ENCODE data around the gene RSPH9.

Gene RSPH9

GRCh38 chr6:43714311-43715055 is 69.6 kb downstream of the RSPH9 start:
- TF ChIP-seq EZH2 (IDR thresholded peaks at IDR 0.05) (no peak), FOXP2 (optimal IDR thresholded peaks at IDR 0.05; ENCODE audit: control extremely low read depth, extremely low read length, insufficient read depth) (no peak), POLR2AphosphoS5 (IDR thresholded peaks at IDR 0.05; ENCODE audit: borderline replicate concordance, low read depth, low read length) (peak; percentile 61; the same call in 1 of the 2 replicates)
- Histone ChIP-seq H3K9me3 (ENCODE audit: low read depth, low read length) (no peaks in the 10 kb centered on the region), H3K9ac (ENCODE audit: insufficient read length) (peak overlapping the region; percentile 61), H3K4me3 (peak overlapping the region; percentile 67), H3K27ac (peak overlapping the region; percentile 95), H3K36me3 (ENCODE audit: insufficient read depth, low read length) (no peaks in the 10 kb centered on the region)
- DNase-seq (ENCODE audit: low read depth, low spot score) = peak; percentile 58

DNA sequence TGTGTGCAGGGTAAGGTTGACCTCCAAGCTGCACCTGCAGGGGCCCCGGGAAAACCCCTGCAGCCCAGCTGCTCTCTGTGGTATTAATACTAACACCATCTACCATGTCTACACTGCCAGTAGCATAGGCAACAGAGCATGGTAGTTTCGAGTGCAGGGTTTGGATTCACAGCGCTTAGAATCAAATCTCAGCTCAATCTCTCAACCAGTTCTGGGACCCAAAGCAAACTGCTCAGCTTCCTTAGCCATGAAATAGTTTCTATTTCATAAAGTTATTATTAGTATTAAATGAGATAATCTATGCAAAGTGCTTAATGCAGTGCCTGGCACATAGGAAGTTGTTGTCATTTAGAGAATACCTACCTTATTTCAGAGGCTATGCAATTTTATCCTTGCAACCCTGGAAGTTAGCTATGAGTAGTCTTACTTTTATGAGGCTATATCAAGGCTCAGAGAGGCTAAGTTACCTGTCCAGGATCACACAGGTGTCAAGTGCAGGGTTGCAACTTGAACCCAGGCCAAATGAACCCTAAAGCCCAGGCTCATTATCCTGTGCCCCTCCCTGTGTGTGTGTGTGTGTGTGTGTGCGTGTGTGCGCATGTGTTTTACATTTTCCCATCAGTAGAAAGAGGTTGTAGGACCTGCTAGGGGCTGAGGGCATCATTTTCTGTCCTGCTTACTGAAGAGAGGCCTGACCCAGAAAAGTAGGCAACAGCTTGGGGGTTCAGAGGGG is 70.4 kb downstream of the RSPH9 start:
- Histone ChIP-seq H3K9ac (ENCODE audit: insufficient read length) (no peak overlapping the region), H3K27ac (peak overlapping the region; percentile 95), H3K36me3 (ENCODE audit: insufficient read depth, low read length) (no peaks in the 10 kb centered on the region), H3K9me3 (ENCODE audit: low read depth, low read length) (no peaks in the 10 kb centered on the region), H3K4me3 (peak overlapping the region; percentile 67)
- no peak for DNase-seq (ENCODE audit: low read depth, low spot score)
- TF ChIP-seq FOXP2 (optimal IDR thresholded peaks at IDR 0.05; ENCODE audit: control extremely low read depth, extremely low read length, insufficient read depth) = no peak
- no peak for TF ChIP-seq EZH2 (IDR thresholded peaks at IDR 0.05)
- TF ChIP-seq POLR2AphosphoS5 (IDR thresholded peaks at IDR 0.05; ENCODE audit: borderline replicate concordance, low read depth, low read length) = no peak

DNA sequence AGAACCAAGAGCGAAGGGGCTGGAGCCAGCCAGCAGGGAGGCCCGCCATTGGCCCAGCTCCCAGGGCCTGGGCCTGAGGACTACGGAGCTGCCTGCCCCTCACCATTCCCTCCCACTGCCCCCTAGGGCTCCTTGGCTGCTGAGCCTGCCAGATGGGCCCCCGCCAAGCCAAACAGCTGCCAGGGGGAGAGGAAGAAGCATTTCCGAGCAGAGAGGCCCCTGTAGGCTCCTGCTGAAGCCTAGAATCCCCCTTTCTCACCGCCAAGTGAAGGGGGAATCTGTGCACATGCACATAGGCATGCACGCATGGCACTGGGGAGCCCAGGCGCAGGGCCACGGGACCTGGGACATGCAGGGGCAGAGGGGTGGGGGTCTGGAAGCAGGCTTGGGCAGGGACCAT is 71.3 kb downstream of the RSPH9 start:
- Histone ChIP-seq H3K4me3 (peak overlapping the region; percentile 31; the same call in 1 of the 2 replicates), H3K27ac (peak overlapping the region; percentile 95), H3K9me3 (ENCODE audit: low read depth, low read length) (no peaks in the 10 kb centered on the region), H3K9ac (ENCODE audit: insufficient read length) (no peak overlapping the region), H3K36me3 (ENCODE audit: insufficient read depth, low read length) (no peaks in the 10 kb centered on the region)
- TF ChIP-seq FOXP2 (optimal IDR thresholded peaks at IDR 0.05; ENCODE audit: control extremely low read depth, extremely low read length, insufficient read depth) (no peak), EZH2 (IDR thresholded peaks at IDR 0.05) (no peak), POLR2AphosphoS5 (IDR thresholded peaks at IDR 0.05; ENCODE audit: borderline replicate concordance, low read depth, low read length) (no peak)
- DNase-seq (ENCODE audit: low read depth, low spot score) = no peak

DNA sequence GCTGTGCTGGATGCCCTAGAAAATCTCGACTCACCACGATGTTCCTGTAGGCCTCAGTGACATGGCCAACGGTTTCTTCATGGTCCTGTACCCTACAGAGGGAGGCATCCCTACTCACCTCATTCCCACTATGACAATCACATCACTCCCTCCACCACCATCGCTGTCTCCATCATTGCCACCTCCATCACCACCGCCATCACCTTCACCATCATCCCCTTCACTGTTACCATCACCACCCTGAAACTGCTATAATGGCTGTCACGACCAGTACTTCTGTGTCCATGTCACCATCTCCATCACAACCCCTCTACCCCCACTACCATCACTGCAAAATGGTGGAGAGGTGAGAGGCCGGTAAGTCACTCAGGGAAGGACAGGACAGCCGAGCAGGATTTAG is 72.6 kb downstream of the RSPH9 start:
- DNase-seq (ENCODE audit: low read depth, low spot score) = no peak
- no peaks in the 10 kb centered on the region for H3K36me3 ChIP-seq (ENCODE audit: insufficient read depth, low read length)
- TF ChIP-seq FOXP2 (optimal IDR thresholded peaks at IDR 0.05; ENCODE audit: control extremely low read depth, extremely low read length, insufficient read depth) = no peak
- no peak for TF ChIP-seq POLR2AphosphoS5 (IDR thresholded peaks at IDR 0.05; ENCODE audit: borderline replicate concordance, low read depth, low read length)
- no peak for TF ChIP-seq EZH2 (IDR thresholded peaks at IDR 0.05)
- no peak overlapping the region for H3K27ac ChIP-seq
- H3K9me3 ChIP-seq (ENCODE audit: low read depth, low read length) = no peaks in the 10 kb centered on the region
- H3K4me3 ChIP-seq = no peak overlapping the region
- no peak overlapping the region for H3K9ac ChIP-seq (ENCODE audit: insufficient read length)

DNA sequence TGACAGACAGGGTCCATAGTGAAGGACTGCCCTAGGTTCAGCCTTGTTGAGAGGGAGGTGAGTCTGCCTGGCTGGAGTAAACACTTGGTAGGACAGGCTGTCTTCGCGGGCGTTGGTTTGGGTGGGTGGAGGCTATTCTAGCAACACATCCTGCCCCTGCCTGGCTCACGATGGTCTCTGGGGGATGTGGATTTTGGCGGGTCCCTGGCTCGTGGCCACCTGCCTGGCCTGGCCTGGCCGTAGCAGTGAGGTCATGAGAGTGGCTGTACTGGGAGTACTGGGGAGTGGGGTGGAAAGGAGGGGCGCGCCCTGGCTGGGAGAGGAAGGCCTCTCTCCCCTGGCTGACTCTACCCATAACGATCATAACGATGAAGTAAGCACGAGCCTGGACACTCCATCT is 73.0 kb downstream of the RSPH9 start:
- H3K9ac ChIP-seq (ENCODE audit: insufficient read length) = no peak overlapping the region
- H3K27ac ChIP-seq = no peak overlapping the region
- no peaks in the 10 kb centered on the region for H3K36me3 ChIP-seq (ENCODE audit: insufficient read depth, low read length)
- no peak for TF ChIP-seq FOXP2 (optimal IDR thresholded peaks at IDR 0.05; ENCODE audit: control extremely low read depth, extremely low read length, insufficient read depth)
- no peak for TF ChIP-seq POLR2AphosphoS5 (IDR thresholded peaks at IDR 0.05; ENCODE audit: borderline replicate concordance, low read depth, low read length)
- TF ChIP-seq EZH2 (IDR thresholded peaks at IDR 0.05) = no peak
- H3K9me3 ChIP-seq (ENCODE audit: low read depth, low read length) = no peaks in the 10 kb centered on the region
- no peak for DNase-seq (ENCODE audit: low read depth, low spot score)
- no peak overlapping the region for H3K4me3 ChIP-seq

GRCh38 chr6:43718387-43719105 is 73.7 kb downstream of the RSPH9 start:
- TF ChIP-seq EZH2 (IDR thresholded peaks at IDR 0.05) (no peak), POLR2AphosphoS5 (IDR thresholded peaks at IDR 0.05; ENCODE audit: borderline replicate concordance, low read depth, low read length) (no peak), FOXP2 (optimal IDR thresholded peaks at IDR 0.05; ENCODE audit: control extremely low read depth, extremely low read length, insufficient read depth) (no peak)
- H3K9me3 ChIP-seq (ENCODE audit: low read depth, low read length) = no peaks in the 10 kb centered on the region
- H3K27ac ChIP-seq = no peak overlapping the region
- no peak overlapping the region for H3K9ac ChIP-seq (ENCODE audit: insufficient read length)
- no peak overlapping the region for H3K4me3 ChIP-seq
- DNase-seq (ENCODE audit: low read depth, low spot score) = no peak
- no peaks in the 10 kb centered on the region for H3K36me3 ChIP-seq (ENCODE audit: insufficient read depth, low read length)

DNA sequence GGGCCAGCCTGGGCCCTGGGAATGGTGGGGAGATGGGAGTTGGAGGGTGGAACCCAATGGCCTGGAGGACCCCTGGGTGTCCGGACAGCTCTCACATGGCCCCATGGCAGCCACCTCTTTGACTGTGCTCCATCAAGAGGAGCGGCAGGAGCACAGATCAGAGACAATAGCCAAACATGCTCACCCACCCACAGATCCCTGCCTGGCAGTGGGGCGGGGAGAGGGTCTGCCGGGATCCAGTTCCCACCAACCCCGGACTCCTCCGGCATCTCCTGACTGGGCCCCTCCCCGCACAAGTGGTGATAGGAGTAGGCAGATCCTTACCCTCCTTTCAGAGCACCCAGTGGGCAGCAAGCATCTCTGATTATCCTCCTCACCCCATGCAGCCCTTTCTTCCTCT is 74.7 kb downstream of the RSPH9 start:
- DNase-seq (ENCODE audit: low read depth, low spot score) = no peak
- H3K36me3 ChIP-seq (ENCODE audit: insufficient read depth, low read length) = no peaks in the 10 kb centered on the region
- no peaks in the 10 kb centered on the region for H3K9me3 ChIP-seq (ENCODE audit: low read depth, low read length)
- no peak overlapping the region for H3K27ac ChIP-seq
- H3K4me3 ChIP-seq = no peak overlapping the region
- H3K9ac ChIP-seq (ENCODE audit: insufficient read length) = no peak overlapping the region
- no peak for TF ChIP-seq EZH2 (IDR thresholded peaks at IDR 0.05)
- TF ChIP-seq POLR2AphosphoS5 (IDR thresholded peaks at IDR 0.05; ENCODE audit: borderline replicate concordance, low read depth, low read length) = no peak
- no peak for TF ChIP-seq FOXP2 (optimal IDR thresholded peaks at IDR 0.05; ENCODE audit: control extremely low read depth, extremely low read length, insufficient read depth)

DNA sequence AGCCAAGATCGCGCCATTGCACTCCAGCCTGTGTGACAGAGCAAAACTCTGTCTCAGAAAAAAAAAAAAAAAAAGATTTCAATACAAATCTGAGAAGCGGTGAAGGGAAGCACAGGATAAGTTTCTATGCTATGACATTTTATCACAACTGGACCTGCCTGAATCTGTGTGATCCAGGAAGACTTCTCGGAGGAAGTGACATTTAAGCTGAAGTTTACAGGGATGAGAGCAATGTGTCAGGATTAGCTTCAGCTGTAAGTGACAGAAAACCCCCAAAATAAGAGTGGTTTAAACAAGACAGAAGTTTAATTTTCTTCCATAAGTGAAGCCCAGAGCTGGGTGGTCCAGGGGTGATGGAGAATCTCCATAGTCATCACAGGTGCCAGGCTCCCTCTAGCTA is 76.2 kb downstream of the RSPH9 start:
- TF ChIP-seq EZH2 (IDR thresholded peaks at IDR 0.05) = no peak
- TF ChIP-seq FOXP2 (optimal IDR thresholded peaks at IDR 0.05; ENCODE audit: control extremely low read depth, extremely low read length, insufficient read depth) = no peak
- no peak for TF ChIP-seq POLR2AphosphoS5 (IDR thresholded peaks at IDR 0.05; ENCODE audit: borderline replicate concordance, low read depth, low read length)
- H3K36me3 ChIP-seq (ENCODE audit: insufficient read depth, low read length) = no peaks in the 10 kb centered on the region
- H3K27ac ChIP-seq = no peak overlapping the region
- no peaks in the 10 kb centered on the region for H3K9me3 ChIP-seq (ENCODE audit: low read depth, low read length)
- H3K9ac ChIP-seq (ENCODE audit: insufficient read length) = no peak overlapping the region
- DNase-seq (ENCODE audit: low read depth, low spot score) = no peak
- H3K4me3 ChIP-seq = no peak overlapping the region
